HG03439 (cell line): ENCODE data around the gene MICAL3.

Source experiments
- ATAC-seq: cut with Tn5 transposase; IDR thresholded peaks from one replicate; pipeline ENCODE4 v1.9.1; 2021; ENCODE audit warnings: mild to moderate bottlenecking, moderate library complexity; ENCODE audit not compliant: unreplicated experiment

MICAL3 gene

DNA sequence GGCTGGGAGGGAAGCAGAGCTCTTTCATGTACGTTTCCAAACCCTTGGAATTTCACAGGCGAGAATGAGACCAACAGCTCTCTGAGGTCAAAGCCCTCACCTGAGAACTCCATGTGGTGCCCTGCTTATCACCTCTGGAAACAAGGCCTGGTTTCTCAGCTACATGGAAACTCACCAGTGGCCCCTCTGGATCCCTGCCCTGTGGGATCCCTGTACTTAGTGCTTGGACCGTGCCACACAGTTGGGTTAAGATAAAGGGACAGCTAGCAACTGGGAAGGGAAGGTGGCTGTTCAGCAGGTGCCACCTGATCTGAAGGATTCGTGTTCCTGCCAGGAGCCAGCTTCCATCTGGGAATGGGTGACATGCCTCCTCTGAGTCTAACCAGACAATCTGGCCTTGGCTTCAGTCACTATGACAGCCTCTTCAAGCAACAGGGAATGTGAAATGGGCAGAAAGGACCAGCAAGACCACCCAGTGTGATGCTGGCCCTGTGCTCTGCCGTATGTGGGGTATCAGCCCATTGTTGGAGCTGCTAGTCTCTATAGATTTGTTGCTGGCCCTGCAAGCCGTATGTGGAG, 195.8 kb downstream of the MICAL3 start:
- ATAC-seq: no peak

DNA sequence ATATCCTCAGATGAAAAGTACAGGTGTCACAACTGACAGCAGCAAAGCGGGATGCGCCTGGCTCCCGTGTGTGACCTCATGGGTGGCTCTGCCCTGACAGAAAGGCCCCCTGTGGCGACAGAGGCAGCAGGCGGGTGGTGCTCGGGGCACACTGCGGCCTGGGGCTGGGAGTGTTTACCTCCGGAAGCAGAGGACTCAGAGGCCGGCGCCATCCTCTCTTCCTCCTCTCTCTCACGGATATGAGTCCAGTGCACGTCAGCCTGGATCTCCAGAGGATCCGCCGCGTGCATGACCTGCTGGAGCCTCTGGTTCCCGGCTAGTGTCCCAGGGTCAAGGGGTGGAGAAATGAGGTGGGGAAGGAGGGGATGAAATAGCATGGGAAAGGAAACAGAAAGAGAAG, 196.9 kb downstream of the MICAL3 start:
- no peak for ATAC-seq

DNA sequence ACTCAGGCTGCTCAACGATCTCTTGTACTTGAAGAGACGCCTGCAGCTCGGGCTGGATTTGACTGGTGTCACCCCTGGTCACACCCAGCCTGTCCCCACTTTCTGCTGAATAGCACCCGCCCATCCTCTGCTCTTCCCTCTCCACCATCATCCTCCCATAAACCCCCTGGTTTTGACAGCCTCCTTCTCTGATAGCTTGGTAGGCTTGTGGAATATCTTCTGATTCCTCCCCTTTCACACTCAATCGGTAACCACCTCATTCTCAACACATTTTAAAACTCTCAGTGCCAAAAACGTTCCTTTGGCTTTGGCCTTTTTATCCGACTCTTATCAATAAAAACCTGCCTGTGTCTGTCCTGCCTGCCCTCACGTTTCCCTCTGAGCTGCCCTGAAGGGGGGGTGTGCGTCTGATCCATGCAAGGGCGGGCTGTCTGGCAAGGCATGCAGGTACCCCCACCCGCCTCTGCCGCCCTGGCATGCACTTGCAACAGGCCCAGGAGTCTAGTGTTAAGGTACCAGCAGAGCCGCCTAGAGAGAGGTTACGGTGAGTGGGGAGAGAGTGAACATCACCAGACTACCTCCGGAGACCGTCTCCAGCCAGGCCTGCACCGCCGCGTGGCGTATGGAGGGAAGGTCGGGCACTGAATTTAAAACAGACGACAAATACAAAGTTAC, 198.3 kb downstream of the MICAL3 start:
- ATAC-seq: no peak

DNA sequence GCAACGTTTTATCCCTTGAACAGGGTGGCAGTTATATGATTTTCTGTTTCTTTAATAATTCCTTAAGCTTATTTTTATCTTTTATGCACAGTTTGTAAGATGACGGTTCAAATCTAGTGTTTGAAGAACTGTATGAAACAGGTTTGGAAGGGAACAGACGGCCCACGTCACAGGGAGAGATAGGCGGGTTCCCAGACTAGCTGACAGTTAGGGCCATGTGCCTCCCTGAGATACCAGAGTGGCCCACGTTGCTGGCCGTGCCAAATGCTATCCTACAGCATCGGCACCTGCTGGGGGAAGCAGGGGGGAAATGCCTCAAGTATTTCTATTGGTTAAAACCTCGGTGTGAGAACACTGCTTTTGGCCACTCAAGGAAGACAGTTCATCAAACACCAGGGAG, 199.9 kb downstream of the MICAL3 start:
- no peak for ATAC-seq

DNA sequence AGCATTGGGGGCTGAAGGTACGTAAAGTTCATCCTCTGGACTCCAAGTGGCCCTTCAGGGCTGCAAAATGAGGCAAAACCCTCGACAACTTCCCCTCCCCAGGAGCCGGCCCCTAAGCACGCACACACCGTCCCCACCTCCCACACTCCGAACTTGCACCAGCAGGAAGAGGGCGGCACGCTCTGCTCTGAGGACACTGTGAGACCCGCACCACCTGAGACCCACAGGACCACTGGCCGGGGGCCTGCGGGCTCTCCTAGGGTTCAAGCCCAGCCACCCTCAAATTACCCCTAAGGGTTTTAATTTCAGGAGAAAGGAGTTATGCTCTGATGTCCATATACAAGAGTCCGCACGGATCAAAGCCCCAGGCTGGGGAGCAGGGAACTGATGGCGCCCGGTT, 200.4 kb downstream of the MICAL3 start:
- ATAC-seq: no peak

DNA sequence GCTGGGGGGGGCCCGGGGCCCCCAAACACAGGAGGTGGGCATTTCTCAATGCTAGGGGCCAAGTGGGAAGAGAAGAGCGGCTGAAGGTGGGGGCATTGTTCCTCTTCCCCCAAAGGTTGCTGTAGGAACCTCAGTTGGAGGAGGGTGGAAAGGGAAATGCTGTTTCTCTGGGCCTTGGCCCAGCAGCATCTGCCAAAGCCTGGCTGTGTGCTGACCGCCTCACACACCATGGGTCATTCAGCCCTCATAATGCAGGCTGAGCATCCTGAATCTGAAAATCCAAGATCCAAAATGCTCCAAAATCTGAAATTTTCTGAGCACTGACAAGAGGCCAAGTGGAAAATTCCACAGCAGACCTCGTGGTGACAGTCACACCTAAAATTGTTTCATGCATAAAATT, 201.1 kb downstream of the MICAL3 start:
- ATAC-seq: no peak

DNA sequence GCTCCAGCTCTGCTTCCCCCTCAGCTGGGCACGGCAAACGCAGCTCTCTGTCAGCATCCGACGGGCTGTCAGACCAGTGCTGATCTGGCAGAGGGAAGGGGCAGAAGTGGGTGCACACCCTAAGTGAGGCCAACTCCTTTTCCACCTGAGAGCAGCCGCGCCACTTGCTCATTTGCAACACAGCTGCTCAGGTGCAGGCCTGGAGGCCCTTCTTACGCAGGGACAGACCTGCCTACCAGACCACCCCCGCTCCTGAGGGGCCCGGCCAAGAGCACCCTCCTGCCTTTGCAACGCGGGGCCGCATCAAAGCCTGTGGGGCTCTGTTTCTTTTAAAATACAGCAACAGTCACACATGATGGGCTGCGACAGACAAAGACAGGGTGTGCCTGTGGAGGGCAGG, 202.3 kb downstream of the MICAL3 start:
- no peak for ATAC-seq

DNA sequence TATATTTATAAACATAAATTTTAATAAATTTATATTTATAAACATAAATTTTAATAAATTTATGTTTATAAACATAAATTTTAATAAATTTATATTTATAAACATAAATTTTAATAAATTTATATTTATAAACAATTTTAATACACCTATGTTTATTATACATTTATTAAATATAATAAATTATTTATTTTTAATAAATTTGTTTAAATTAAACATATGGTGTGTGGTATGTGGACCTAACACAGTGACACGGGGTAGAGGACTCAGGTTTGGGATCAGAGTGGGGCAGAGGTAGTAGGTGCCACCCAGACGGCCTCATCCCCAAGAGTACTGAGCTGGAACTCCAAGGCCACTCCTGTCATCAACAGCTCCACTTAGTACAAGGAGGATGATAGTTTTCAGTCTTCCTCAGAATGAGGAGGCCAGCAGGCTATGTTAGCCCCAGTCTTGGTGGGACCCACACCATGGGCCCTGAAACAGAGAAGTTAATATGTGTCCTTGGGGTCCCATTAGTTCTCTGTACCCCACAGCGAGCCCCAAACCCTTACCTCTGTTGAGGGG, 203.4 kb downstream of the MICAL3 start:
- no peak for ATAC-seq

DNA sequence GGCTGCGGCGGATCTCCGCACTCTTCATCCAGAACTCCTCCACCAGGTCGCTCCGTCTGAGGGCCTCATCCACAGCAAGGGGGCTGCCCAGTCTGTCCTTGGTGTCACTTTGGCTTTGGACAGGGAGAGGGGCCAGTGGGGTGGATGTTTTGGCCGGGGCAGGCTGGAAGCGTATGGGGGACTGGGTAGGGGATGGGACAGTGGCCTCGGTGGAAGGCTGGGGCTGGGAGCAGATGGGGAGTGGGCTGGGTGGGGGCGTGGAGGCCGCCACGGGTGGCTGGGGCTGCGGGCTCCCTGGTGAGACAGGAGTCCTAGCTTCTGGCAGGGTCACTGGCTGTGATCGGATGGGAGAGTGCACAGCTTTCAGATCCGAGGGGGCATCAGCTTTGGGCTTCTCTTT, 205.7 kb downstream of the MICAL3 start:
- no peak for ATAC-seq

DNA sequence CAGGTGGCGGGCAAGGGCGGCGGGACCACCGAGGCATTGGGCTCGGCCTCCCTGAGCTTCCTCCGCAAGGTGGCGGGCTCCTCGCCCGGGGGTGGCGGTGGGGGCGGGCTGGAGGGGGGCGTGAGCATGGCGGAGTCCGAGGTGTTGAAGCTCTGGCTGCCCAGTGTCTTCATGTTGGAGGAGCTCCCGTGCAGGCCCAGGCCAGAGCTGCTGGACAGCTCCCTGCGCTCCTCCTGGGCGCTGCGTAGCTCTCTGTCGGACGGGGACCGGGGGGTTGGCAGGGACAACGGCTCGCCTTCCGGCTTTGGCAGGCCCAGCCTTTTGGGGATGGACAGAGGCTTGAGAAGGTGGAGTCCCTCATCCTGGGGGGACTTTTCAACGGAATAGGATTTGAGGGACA, 206.2 kb downstream of the MICAL3 start:
- no peak for ATAC-seq

DNA sequence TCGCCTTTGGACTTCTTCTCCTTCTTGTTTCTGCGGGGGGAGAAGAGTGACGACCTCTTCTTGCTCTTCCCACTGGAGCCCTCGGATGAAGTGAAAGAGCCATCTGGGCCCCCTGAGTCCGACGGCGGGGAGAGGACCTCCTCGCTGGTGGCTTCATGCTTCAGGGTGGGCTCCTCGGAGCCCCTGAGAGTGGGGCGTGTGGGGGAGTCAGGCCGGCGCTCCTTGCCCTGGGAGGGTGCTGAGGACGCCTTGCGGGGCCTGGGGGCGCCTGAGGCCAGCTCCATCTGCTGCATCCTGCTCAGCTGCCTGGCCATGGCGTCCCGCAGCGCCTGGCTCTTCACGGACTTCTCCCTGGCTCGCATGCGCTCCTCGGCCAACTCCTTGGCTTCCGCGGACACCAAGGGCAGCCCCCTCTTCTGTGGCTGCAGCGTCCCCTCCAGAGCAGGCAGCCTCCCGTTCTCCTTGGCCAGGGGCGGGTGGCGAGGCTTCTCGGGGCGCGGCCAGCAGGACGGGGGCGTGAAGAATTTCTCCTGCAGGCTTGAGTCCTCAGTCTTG, 206.8 kb downstream of the MICAL3 start:
- no peak for ATAC-seq

DNA sequence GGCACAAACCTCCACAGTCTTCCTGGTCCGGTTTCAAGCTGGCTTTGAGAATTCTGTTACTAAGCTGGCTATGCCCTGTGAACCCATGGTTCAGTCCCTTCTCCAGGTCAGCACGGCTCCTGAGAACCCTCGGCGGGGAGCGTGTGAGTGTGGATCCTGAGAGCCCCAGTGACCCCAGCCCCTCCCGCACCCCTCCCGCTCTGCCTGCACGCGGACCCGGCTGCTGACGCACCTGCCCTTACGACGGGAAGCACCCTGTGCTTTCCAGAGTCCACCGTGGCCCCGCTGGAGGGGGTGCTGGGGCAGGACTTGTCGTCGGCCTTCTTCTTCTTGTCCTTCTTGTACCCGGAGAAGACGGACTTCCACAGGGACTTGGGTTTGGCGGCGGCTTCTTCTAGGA, 207.3 kb downstream of the MICAL3 start:
- no peak for ATAC-seq

DNA sequence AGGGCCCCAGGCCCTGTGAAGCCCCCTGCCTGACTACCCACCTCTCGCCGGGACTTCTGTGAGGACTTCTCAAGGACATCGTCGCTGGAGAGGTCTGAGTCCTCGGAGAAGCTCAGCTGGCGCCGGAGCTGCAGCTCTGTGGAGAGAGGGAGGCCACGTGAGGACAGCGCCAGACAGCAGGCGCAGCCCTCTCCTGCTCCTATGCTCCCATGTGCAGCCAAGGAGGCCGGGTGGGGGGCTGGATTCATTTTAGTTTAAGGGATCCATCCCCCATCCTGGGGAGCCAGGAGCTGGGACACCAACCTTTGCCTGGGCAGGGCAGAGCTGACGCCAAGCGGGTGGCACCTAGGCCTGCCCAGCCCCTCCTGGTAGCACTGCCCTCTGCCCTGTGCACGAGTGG, 207.7 kb downstream of the MICAL3 start:
- no peak for ATAC-seq

DNA sequence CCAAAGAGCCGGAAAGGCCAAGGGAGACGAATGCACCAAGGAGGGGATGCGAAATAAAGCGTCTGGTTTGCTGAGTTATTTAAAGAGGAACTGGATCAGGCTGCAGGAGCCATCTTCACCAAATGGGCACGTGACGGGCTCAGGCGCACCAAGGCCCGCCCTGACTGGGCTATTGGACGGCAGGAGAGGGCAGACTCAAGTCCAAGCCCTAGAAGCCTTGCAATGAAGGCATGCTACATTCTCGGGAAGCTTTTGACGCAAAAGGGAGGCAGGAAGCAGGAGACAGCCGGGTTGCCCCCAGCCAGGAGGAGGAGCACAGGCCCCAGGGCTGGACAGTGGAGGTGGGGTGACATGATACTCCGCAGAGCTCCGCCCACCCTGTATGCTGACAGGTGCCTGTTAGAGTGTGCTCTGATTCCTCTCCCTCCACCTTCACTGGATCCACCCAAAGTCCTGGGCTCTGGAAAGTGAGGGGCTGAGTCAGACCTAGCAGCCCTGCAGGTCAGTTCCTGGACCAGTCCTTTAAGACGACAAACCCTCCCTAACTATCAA, 208.6 kb downstream of the MICAL3 start:
- ATAC-seq: no peak

DNA sequence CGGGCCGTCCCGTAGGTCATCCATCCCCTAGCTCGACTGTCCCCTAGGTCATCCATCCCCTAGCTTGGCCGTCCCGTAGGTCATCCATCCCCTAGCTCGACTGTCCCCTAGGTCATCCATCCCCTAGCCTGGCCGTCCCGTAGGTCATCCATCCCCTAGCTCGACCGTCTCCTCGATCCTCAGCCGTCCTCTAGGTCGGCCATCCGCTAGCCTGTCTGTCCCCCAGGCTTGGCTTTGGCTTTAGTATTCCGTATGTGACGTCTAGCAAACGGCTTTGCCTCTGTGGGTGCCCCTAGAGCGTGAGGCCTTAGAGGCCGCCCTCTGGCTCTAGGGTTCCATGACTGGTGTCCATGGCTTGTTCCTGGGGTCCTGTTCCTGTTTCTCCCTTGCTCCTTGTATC, 209.5 kb downstream of the MICAL3 start:
- ATAC-seq: no peak

DNA sequence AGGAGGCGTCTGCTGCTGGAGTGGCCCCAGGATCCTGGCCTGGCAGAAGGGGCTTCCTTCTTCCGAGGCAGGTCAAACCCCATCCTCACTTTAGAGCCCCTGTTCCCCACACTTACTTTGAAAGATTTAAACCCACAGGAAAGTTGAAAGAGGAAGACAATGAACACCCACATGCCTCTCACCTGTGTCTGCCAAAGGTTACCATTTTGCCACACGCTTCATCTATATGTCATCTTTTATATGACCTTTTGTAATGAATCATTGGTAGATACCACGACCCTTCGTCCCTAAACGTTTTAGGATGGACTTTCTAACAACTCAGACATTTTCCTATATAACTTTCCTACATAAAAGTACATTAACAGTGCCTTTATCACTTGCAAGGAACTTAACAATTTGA, 210.3 kb downstream of the MICAL3 start:
- ATAC-seq: no peak

DNA sequence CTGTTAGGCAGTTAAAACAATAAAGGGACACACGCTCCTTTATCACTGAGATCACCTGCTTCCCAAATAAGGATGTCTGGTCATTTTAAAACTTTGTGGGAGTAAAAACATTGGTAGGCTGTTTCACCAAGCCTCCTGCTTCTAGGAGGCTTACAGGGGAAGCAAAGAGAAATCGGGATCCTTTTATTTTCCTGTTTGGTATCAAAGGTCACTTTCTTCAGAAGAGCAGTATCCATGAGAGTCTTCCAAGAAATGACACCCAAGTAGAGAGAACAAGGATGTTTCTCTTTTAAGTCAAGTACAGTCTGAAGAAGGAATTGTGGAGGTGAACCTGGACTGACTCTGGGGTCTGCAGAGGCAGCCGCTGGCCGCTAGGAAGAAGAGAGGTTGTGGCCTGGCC, 213.2 kb downstream of the MICAL3 start:
- no peak for ATAC-seq

DNA sequence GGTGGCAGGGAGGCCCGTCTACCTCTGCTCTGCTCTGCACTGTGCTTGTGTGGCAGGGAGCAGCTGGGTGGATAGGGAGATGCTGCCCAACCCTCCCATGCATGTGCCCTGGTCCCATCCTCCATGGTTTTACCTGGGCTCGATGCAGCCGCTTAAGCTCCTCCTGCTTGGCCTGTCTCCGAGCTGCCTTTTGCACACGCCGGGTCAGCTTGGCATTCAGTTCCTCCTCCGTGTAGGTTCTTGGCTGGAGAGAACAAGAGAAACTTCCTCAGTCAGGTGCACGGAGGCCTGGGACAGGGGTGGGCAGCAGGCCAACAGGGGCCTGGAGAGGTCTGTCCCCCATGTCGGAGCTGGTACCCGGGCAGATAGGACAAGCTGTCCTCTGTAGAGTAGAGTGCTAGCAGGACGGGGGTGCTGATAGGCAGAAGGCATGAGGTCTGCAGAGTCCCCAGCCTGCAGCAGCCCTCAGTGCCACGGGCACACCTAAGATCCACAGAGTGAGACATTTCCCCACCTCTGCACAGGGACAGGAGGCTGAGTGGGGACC, 213.7 kb downstream of the MICAL3 start:
- ATAC-seq: no peak

DNA sequence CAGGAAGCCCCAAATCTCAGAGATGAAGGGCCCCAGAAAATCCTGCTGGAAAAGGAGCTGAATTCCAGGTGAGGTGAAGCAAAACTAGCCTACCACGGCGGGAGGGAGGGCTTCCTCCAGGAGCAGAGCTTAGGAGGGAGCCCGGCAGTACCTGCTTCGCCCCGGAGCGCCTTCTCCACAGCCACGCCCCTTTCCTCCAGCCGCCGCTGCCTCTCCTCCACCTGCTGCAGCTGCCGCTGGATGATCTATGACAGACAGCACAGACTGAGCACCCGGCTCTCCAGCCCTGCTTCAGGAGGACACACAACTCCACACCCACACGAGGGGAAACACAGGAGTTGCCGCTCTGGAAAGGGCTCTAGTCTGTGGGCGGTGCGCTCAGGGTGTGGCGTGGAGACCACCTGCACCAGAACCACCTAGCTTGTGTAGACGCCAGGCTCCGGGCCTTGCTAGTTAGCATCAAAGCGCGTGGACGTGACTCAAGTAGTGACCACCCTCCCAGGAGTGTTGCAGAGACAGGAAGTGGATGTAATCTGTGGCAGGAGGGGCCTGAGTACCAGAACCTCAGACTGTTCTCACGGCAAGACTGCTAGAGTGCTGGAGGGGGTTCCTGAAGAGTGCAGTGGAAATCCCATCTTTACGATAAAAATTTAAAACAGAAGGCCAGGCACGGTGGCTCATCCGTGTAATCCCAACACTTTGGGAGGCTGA, 215.5 kb downstream of the MICAL3 start:
- ATAC-seq: no peak

DNA sequence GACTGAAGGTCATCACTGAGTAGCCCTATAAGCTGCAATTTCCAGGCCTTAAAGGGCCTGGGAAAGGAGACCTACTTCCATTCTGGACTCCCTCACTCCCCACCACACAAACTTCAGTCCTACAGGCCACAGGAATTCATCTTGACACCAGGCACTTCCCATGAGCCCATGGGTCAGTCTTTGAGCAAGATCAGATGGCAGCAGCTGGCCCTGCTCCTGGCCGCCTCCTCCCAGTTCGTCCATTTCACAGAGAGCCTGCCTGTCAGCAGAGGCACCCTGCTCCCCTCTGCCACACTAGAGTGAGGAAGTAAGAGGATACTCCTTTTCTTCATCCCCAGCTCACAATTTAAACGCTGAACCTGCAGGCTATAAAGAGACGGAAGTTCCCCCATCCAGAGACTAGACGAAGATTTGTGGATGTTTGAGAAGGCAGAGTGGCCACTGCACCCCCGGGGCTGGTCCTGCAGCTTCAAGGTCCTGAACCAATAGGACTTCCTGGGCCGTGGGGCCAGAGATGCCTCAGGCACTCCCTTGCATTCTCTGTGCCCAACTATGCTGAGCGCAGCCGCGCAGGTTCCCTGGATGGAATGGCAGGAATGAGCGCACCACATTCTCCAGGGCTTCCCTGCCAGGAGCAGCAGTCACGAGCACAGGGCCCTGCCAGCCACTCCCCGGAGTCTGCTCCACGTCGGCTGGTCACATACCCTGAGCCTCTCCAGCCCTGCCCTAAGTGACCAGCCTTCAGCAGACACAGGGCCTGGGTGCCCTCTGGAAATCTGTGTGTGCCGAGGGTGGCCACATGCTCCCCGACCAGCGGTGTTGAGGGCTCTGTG, 216.6 kb downstream of the MICAL3 start:
- ATAC-seq: no peak
